Measurements from ENCODE around the gene PAK1. TPM values are rescaled to one million over a fixed set of nuclear protein-coding genes. Genes with fewer than 3 reads are reported as not detected.

Gene PAK1
- total and polyA plus RNA-seq, 10 of the 15 experiments (the other 5 are each of a cell fraction or from before 2014, with no cell fraction given), result 43.8 to 321 (median 110) TPM

DNA sequence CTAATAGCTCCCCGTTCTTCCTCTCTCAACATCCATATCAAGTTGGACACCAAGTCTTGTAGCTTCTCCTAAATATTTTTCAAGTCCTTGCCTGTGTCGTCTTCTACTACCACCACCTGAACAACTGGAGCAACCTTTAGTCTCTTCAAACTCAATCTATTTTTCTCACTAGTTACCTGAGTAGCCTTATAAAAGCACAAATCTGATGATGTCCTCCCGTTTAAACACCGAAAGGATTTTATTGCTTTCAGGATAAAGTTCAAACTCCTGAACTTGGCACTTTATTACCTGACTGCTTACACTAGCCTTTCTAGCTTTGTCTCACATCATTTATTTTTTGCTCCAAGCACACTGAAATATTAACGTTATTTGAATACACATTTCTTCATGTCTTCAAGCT lies 1.3 kb upstream of the PAK1 start:
- ChIA-PET POLR2A (interaction anchor here (0.6 to 1.6 kb wide), 5 partner anchors 18 to 73 kb away, joined by 3 to 5 read pairs (median 3); no protein-coding TSS in a partner anchor), SMC1A (ENCODE audit: uncharacterized antibody, unreplicated experiment) (interaction anchor here (0.9 to 3.4 kb wide), 12 partner anchors 10 to 74 kb away, joined by 3 to 26 read pairs (median 4); no protein-coding TSS in a partner anchor), RAD21 (ENCODE audit: unreplicated experiment) (interaction anchor here (0.7 to 3.1 kb wide), 7 partner anchors 28 to 94 kb away, joined by 3 to 23 read pairs (median 6); no protein-coding TSS in a partner anchor), CTCF (interaction anchor here (0.9 to 2.1 kb wide), 9 partner anchors 9 to 74 kb away, joined by 3 to 12 read pairs (median 6); no protein-coding TSS in a partner anchor)
- Histone ChIP-seq H3K4me3 (no peak overlapping the region), H3K4me2 (ENCODE audit: control insufficient read depth, insufficient read depth) (no peak overlapping the region), H4K20me1 (ENCODE audit: control insufficient read depth, insufficient read depth) (no peaks in the 10 kb centered on the region), H3K36me3 (ENCODE audit: control insufficient read depth in 2 of 2, insufficient read depth in 2 of 2, low read length in 1 of 2) (no peaks in the 10 kb centered on the region), H3K9ac (ENCODE audit: control insufficient read depth, insufficient read depth, low read length) (no peak overlapping the region), H3K4me1 (ENCODE audit: control insufficient read depth, insufficient read depth, low read length) (peaks cover 13% of the 10 kb centered on the region), H3K27ac (ENCODE audit: control insufficient read depth, insufficient read depth) (no peak overlapping the region), H3K27me3 (replicated peaks in 1 of 2; ENCODE audit: control insufficient read depth in 2 of 2, insufficient read depth in 2 of 2, low read length in 1 of 2) (no peaks in the 10 kb centered on the region), H3K9me3 (replicated peaks; ENCODE audit: control insufficient read depth, insufficient read depth, low read length) (no peaks in the 10 kb centered on the region), H2AFZ (ENCODE audit: control insufficient read depth, low read depth, low read length) (no peak overlapping the region), H3K79me2 (ENCODE audit: control insufficient read depth, insufficient read depth, low read length) (peaks cover 29% of the 10 kb centered on the region)
- intact Hi-C loops (cut with micrococcal nuclease; ENCODE audit: unreplicated experiment), result loop anchor here (10.0 kb wide), 1 partner anchor 140 kb away; no protein-coding TSS in a partner anchor
- TF ChIP-seq, protein P1, sequence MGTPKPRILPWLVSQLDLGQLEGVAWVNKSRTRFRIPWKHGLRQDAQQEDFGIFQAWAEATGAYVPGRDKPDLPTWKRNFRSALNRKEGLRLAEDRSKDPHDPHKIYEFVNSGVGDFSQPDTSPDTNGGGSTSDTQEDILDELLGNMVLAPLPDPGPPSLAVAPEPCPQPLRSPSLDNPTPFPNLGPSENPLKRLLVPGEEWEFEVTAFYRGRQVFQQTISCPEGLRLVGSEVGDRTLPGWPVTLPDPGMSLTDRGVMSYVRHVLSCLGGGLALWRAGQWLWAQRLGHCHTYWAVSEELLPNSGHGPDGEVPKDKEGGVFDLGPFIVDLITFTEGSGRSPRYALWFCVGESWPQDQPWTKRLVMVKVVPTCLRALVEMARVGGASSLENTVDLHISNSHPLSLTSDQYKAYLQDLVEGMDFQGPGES (IDR thresholded peaks at IDR 0.05), result no peak
- TF ChIP-seq ETV6 (conservative IDR thresholded peaks at IDR 0.05 in 1 of 2, IDR thresholded peaks at IDR 0.05 in 1 of 2; ENCODE audit: borderline replicate concordance in 1 of 2, low read depth in 1 of 2), result no peak
- TF ChIP-seq ASH2L (IDR thresholded peaks at IDR 0.05; ENCODE audit: borderline replicate concordance, low read depth), result no peak
- TF ChIP-seq SUPT20H (IDR thresholded peaks at IDR 0.05; ENCODE audit: borderline replicate concordance, control insufficient read depth, low read depth, low read length), result no peak
- TF ChIP-seq, protein P2, sequence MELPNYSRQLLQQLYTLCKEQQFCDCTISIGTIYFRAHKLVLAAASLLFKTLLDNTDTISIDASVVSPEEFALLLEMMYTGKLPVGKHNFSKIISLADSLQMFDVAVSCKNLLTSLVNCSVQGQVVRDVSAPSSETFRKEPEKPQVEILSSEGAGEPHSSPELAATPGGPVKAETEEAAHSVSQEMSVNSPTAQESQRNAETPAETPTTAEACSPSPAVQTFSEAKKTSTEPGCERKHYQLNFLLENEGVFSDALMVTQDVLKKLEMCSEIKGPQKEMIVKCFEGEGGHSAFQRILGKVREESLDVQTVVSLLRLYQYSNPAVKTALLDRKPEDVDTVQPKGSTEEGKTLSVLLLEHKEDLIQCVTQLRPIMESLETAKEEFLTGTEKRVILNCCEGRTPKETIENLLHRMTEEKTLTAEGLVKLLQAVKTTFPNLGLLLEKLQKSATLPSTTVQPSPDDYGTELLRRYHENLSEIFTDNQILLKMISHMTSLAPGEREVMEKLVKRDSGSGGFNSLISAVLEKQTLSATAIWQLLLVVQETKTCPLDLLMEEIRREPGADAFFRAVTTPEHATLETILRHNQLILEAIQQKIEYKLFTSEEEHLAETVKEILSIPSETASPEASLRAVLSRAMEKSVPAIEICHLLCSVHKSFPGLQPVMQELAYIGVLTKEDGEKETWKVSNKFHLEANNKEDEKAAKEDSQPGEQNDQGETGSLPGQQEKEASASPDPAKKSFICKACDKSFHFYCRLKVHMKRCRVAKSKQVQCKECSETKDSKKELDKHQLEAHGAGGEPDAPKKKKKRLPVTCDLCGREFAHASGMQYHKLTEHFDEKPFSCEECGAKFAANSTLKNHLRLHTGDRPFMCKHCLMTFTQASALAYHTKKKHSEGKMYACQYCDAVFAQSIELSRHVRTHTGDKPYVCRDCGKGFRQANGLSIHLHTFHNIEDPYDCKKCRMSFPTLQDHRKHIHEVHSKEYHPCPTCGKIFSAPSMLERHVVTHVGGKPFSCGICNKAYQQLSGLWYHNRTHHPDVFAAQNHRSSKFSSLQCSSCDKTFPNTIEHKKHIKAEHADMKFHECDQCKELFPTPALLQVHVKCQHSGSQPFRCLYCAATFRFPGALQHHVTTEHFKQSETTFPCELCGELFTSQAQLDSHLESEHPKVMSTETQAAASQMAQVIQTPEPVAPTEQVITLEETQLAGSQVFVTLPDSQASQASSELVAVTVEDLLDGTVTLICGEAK (IDR thresholded peaks at IDR 0.05; ENCODE audit: borderline replicate concordance), result no peak
- TF ChIP-seq CBX5 (IDR thresholded peaks at IDR 0.05; ENCODE audit: low read depth), result no peak
- no peak for TF ChIP-seq ZBED1 (IDR thresholded peaks at IDR 0.05; ENCODE audit: borderline replicate concordance)
- no peak for TF ChIP-seq CREB1 (IDR thresholded peaks at IDR 0.05; ENCODE audit: low read depth)
- TF ChIP-seq EGR1 (IDR thresholded peaks at IDR 0.05; ENCODE audit: borderline replicate concordance in 1 of 2, low read depth in 2 of 2, low read length in 2 of 2), result no peak
- FAIRE-seq (no peak), ATAC-seq (no peak), DNase-seq (ENCODE audit: low read depth, low spot score) (no peak)
- in situ Hi-C loops (cut with MboI), result no loop called here
- BruUV-seq (replicated peaks), result no TSS peak
- WGBS (ENCODE audit: insufficient coverage, insufficient replicate concordance, low lambda C conversion rate, missing lambda C conversion rate), result 75% methylated on average over 5 of the region's 5 CpGs

All from GM12878 (cell line).